ENCODE results near the gene CDH13. TPM values are rescaled to one million over a fixed set of nuclear protein-coding genes. Genes with fewer than 3 reads are reported as not detected.

CDH13 gene
- total and polyA plus RNA-seq, 2 experiments from 2014 or later = 1.6 to 4.4 TPM

DNA sequence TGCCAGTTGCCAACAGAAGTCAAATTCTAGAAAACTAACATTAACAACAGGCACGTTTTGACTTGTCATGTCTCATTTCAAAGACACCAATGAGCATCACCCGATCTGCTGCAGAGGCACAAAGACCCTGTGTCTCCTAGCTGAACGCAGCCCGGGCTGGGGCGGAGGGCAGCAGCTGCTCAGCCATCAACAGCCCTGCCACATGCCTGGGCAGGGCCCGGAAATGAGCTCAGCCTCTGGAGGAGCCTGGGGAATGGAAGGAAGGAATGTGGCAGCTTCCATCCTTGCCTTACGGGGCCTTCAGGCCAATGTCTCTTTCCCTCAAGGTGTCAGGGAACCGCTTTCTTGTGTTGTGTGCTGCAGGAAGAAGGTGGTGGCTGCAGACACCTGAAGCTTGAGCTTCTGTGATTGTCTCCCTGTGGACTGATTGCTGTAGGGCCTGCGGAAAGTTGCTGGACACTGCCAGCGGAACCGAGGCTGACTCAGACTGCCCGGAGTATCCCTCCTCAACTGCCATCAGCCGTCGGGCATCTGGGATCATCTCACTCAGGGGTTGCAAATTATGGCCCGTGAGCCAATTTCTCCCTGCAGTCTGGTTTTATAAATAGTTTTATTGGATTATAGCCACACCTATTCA lies 7.3 kb downstream of the CDH13 start (continued):
- TF ChIP-seq POLR2AphosphoS5 (IDR thresholded peaks at IDR 0.05; ENCODE audit: low read depth) (no peak), EZH2 (IDR thresholded peaks at IDR 0.05; ENCODE audit: low read depth, unreplicated experiment) (no peak), EZH2phosphoT487 (IDR thresholded peaks at IDR 0.05; ENCODE audit: unreplicated experiment) (no peak), ZNF114 (CRISPR knock-in tag; IDR thresholded peaks at IDR 0.05) (no peak), JUNB (IDR thresholded peaks at IDR 0.05; ENCODE audit: unreplicated experiment) (no peak), CREB1 (CRISPR knock-in tag; IDR thresholded peaks at IDR 0.05; ENCODE audit: low read depth) (no peak)
- TF ChIP-seq, protein P1, sequence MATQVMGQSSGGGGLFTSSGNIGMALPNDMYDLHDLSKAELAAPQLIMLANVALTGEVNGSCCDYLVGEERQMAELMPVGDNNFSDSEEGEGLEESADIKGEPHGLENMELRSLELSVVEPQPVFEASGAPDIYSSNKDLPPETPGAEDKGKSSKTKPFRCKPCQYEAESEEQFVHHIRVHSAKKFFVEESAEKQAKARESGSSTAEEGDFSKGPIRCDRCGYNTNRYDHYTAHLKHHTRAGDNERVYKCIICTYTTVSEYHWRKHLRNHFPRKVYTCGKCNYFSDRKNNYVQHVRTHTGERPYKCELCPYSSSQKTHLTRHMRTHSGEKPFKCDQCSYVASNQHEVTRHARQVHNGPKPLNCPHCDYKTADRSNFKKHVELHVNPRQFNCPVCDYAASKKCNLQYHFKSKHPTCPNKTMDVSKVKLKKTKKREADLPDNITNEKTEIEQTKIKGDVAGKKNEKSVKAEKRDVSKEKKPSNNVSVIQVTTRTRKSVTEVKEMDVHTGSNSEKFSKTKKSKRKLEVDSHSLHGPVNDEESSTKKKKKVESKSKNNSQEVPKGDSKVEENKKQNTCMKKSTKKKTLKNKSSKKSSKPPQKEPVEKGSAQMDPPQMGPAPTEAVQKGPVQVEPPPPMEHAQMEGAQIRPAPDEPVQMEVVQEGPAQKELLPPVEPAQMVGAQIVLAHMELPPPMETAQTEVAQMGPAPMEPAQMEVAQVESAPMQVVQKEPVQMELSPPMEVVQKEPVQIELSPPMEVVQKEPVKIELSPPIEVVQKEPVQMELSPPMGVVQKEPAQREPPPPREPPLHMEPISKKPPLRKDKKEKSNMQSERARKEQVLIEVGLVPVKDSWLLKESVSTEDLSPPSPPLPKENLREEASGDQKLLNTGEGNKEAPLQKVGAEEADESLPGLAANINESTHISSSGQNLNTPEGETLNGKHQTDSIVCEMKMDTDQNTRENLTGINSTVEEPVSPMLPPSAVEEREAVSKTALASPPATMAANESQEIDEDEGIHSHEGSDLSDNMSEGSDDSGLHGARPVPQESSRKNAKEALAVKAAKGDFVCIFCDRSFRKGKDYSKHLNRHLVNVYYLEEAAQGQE (IDR thresholded peaks at IDR 0.05; ENCODE audit: unreplicated experiment) = no peak

DNA sequence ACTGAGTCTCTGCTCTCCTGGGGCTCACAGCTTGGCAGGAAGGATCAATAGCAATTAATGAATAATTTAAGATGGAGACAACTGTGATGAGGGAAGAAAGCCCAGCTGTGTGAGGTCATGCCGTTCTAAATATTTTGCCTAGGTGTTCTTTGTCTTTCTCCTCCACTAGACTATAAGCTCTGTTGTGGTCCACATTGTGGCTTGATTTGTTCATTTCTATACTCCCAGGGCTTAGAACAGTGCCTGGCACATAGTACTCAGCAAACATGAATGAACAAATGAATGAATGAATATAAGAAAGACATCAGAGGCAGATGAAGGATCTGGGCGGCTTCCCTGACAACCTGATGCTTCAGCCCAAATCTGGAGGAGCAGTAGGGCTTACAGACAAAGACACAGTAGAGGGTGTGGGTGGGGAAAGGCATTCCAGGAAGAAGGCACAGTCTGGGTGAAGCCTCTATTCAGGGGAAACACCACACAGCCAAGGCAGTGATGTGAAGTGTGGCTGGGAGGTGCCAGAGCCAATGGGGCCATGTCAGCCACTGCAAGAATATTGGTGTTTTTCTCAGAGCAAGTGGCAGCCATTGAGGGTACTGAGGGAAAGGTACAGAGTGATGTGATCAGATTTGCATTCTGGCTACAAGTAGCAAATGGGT lies 8.3 kb downstream of the CDH13 start:
- Mint-ChIP-seq H3K36me3 (ENCODE audit: low read depth) (0 out of 3 replicates have a peak, but pooled peaks cover 5% of the 10 kb centered on the region), H3K27me3 (ENCODE audit: insufficient read depth, low read depth, poor library complexity) (peaks cover 2% of the 10 kb centered on the region), H3K27ac (no peak overlapping the region), H3K4me3 (no peak overlapping the region), H3K4me1 (peaks cover 6% of the 10 kb centered on the region; the same call in 1 of the 3 replicates), H3K9me3 (peaks cover 5% of the 10 kb centered on the region; the same call in 2 of the 3 replicates)
- Histone ChIP-seq H3K79me2 (replicated peaks; ENCODE audit: insufficient read depth) (no peaks in the 10 kb centered on the region), H2AFZ (no peak overlapping the region), H3K27me3 (ENCODE audit: insufficient read depth) (no peaks in the 10 kb centered on the region), H3K4me2 (no peak overlapping the region), H4K20me1 (replicated peaks; ENCODE audit: insufficient read depth) (no peaks in the 10 kb centered on the region), H3K4me1 (ENCODE audit: insufficient read depth) (peaks cover 6% of the 10 kb centered on the region), H3K4me3 (no peak overlapping the region), H3K27ac (ENCODE audit: low read depth) (no peak overlapping the region), H3F3A (replicated peaks; ENCODE audit: low read depth) (no peaks in the 10 kb centered on the region), H3K36me3 (ENCODE audit: insufficient read depth) (no peaks in the 10 kb centered on the region), H3K9me2 (ENCODE audit: insufficient read depth) (no peaks in the 10 kb centered on the region)
- ATAC-seq (no peak), DNase-seq (ENCODE audit: low spot score) (no peak)
- TF ChIP-seq EZH2phosphoT487 (IDR thresholded peaks at IDR 0.05; ENCODE audit: unreplicated experiment) (no peak), JUNB (IDR thresholded peaks at IDR 0.05; ENCODE audit: unreplicated experiment) (no peak), EZH2 (IDR thresholded peaks at IDR 0.05; ENCODE audit: low read depth, unreplicated experiment) (no peak)
- TF ChIP-seq, protein P2, sequence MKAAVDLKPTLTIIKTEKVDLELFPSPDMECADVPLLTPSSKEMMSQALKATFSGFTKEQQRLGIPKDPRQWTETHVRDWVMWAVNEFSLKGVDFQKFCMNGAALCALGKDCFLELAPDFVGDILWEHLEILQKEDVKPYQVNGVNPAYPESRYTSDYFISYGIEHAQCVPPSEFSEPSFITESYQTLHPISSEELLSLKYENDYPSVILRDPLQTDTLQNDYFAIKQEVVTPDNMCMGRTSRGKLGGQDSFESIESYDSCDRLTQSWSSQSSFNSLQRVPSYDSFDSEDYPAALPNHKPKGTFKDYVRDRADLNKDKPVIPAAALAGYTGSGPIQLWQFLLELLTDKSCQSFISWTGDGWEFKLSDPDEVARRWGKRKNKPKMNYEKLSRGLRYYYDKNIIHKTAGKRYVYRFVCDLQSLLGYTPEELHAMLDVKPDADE (IDR thresholded peaks at IDR 0.05) = no peak

Measured in GM23338 (cell line).